Natural killer cell treated with Interleukin-12 subunit alpha and Interleukin-12 subunit beta and Interleukin-15 and Interleukin-18, amount 100 ng/mL, for 72 hours (primary cell): ENCODE results near the gene SUPT6H. TPM values are rescaled to one million over a fixed set of nuclear protein-coding genes. Genes with fewer than 3 reads are reported as not detected.

Experiments
- ATAC-seq, 2 donors: fragments of 150-1000 bp; cut with Tn5 transposase in 1 of 2; sonication (Bioruptor Pico), chemical (Tn5 transposase) in 1 of 2; 2 replicates each; pipeline ENCODE4 v1.10.0; 2021
- DNase-seq: peaks from one replicate; pipeline ENCODE4 v3.0.0; 2022; ENCODE audit warnings: low spot score
- H3K27ac Mint-ChIP-seq, 2 donors: 1 replicate in 1 of 2; 2 replicates in 1 of 2; pipeline ENCODE4 v1.8.0; 2022; ENCODE audit warnings: mixed read lengths in 2 of 2, mild to moderate bottlenecking in 1 of 2, moderate library complexity in 1 of 2
- H3K27me3 Mint-ChIP-seq, 2 donors: 1 replicate in 1 of 2; 2 replicates in 1 of 2; pipeline ENCODE4 v1.8.0; 2022; ENCODE audit warnings: mixed read lengths in 2 of 2
- H3K36me3 Mint-ChIP-seq: one replicate; pipeline ENCODE4 v1.8.0; 2022; ENCODE audit warnings: mixed read lengths
- H3K4me1 Mint-ChIP-seq, 2 donors: 1 replicate in 1 of 2; 2 replicates in 1 of 2; pipeline ENCODE4 v1.8.0; 2022; ENCODE audit warnings: low read depth in 2 of 2, mixed read lengths in 2 of 2, mild to moderate bottlenecking in 1 of 2
- H3K4me3 Mint-ChIP-seq: one replicate; pipeline ENCODE4 v1.8.0; 2022; ENCODE audit warnings: mixed read lengths
- H3K9me3 Mint-ChIP-seq: 2 replicates; pipeline ENCODE4 v1.8.0; 2022; ENCODE audit warnings: mixed read lengths
- total RNA-seq, 2 donors: library from RNA; stranded (reverse); gene quantifications; one replicate each; pipeline ENCODE4 v1.2.3, GENCODE V29; 2022

SUPT6H gene
- total RNA-seq, 2 donors from 2014 or later = 118 to 133 TPM

DNA sequence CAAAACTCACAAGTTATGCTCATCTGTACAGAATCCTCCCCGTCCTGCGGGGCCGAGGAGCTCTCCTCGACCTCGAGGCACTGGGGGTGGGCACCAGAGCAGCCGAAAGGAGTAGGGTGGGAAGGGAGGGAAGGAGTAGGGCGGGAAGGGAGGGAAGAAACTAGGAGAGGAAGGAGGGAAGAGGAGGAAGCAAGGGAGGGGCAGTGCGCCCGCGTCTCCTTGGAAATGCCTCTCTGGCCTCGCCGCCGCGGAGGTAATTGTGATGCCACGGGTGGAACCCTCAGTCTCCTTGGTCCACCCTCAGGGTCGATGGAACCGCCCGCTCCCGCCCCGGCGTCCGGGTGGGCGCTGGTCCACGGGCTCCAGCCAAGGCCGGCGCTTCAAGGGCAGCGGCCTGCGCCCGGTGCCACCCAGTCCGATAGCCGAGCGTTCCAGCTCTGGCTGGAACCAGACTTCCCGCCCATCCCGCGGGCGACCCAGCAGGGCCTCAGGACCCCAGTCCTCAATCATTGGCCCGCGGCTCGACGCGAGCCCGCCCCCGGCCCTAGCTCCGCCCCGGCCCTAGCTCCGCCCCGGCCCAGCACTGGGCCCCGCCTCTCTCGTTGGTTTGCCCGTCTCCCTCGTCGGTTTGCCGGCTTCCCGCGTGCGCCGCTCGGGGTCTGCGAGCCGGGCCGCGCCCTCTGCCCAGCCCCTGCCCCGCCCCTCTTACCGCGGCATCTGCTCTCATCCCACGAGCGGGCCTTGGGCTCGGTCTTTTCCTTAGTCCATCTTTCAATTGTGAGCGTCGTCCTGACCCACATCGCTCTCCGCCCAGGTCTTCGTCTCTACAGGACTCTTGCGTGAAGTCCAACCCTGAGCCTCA lies 49.1 kb downstream of the SUPT6H start:
- ATAC-seq (peak; percentile 94 to 96), DNase-seq (peak; percentile 90)
- Mint-ChIP-seq H3K36me3 (no peaks in the 10 kb centered on the region), H3K27ac (peak overlapping the region; percentile 85 to 94), H3K4me3 (peak overlapping the region; percentile 92), H3K27me3 (peaks cover 12 to 15% of the 10 kb centered on the region in 2 donors), H3K9me3 (no peaks in the 10 kb centered on the region), H3K4me1 (peaks cover 13 to 17% of the 10 kb centered on the region in 2 donors)

DNA sequence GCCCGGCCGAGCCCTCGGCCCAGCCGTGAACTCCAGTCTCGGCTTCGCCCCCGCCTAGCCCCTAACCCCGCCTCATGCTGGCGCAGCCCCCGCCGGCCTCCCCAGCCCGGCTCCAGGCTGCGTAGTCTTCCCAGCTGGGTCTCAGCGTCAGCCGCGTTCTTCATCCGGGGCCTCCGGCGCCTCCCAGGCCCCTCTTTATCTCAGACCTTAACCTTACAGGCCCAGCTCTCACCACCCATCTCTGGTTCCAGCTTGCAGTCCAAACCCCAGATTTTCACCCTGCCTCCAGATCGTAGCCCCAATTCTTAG lies 49.7 kb downstream of the SUPT6H start, which contains the start of gene PROCA1:
TSS of gene PROCA1 (minus strand) at position 166 of the 309 bp plus-strand sequence. CDS start 228 bp downstream, outside the sequence.
- H3K27me3 Mint-ChIP-seq = peaks cover 12 to 15% of the 10 kb centered on the region in 2 donors
- no peak for DNase-seq
- H3K36me3 Mint-ChIP-seq = no peaks in the 10 kb centered on the region

DNA sequence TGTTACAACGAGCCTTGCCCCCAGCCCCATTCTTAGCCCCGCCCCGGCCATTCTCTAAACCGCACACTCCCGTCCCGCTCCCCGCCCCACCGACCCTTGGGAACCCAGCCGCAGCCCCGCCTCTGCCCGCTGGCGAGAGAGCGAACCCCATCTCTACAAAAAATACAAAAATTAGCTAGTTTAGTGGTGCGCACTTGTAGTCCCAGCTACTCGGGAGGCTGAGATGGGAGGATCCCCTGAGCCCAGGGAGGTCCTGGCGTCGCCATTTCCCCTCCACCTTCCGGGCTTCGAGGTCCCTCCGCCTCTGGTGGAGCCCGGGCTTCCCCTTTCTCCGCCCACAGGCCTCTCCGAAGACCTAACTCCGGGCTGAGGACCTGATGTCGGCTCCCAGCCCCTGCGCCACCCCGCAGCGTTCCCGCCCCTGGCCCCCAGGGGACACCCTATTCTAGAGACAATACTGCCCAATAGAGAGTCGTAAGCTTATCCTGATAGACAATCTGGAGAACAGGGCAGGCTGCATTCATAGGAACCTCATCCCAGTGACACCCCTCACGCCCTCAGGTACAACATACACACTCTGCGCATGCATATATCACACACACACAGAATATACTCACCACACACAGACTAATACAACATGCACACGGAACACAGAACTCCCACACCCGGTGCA lies 50.2 kb downstream of the SUPT6H start:
- Mint-ChIP-seq H3K4me3 (peak overlapping the region; percentile 83), H3K27me3 (peaks cover 12 to 15% of the 10 kb centered on the region in 2 donors), H3K27ac (peak overlapping the region; percentile 85 to 94), H3K4me1 (peaks cover 13 to 17% of the 10 kb centered on the region in 2 donors), H3K36me3 (no peaks in the 10 kb centered on the region), H3K9me3 (no peaks in the 10 kb centered on the region)
- ATAC-seq (peak; percentile 56 to 57), DNase-seq (peak; percentile 84)

More for the DNA sequence above, 49.7 kb downstream of the SUPT6H start, which contains the start of gene PROCA1:
- Mint-ChIP-seq H3K9me3 (no peaks in the 10 kb centered on the region), H3K4me1 (peaks cover 13 to 17% of the 10 kb centered on the region in 2 donors), H3K4me3 (peak within 1 kb of the TSS; percentile 92), H3K27ac (peak within 1 kb of the TSS; percentile 85 to 94)
- no peak for ATAC-seq

- Mint-ChIP-seq H3K27me3 (peaks cover 12 to 15% of the 10 kb centered on the region in 2 donors), H3K27ac (peak overlapping the region; percentile 85 to 94), H3K9me3 (no peaks in the 10 kb centered on the region), H3K4me1 (peaks cover 13 to 18% of the 10 kb centered on the region in 2 donors), H3K36me3 (no peaks in the 10 kb centered on the region), H3K4me3 (peak overlapping the region; percentile 83)
- DNase-seq (peak; percentile 28), ATAC-seq (no peak)
These were observed 50.9 kb downstream of the SUPT6H start for GRCh38 chr17:28712705-28713415.

- Mint-ChIP-seq H3K9me3 (no peaks in the 10 kb centered on the region), H3K27me3 (peaks cover 12 to 15% of the 10 kb centered on the region in 2 donors), H3K27ac (peak overlapping the region in 1 of 2 donors; percentile 16), H3K4me1 (peaks cover 24 to 28% of the 10 kb centered on the region in 2 donors), H3K36me3 (no peaks in the 10 kb centered on the region), H3K4me3 (no peak overlapping the region)
- DNase-seq (no peak), ATAC-seq (no peak)
These were observed 52.3 kb downstream of the SUPT6H start for GRCh38 chr17:28714281-28714680.

DNA sequence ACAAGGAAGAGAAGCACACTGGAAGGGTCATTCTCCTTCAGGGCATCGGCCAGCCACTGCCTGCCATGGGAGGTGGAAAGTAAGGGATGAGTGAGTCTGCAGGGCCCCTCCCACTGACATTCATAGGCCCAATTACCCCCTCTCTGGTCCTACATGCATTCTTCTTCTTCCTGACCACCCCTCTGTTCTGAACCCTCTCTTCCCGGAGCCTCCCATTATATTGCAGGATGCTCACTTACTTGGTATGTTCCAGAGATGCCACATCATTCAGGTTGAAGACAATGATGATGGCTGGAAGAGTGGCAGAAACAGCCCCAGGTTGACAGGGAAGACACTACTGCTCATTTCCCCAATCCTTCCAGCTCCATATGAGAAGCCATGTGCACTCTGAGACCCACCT lies 53.2 kb downstream of the SUPT6H start:
- Mint-ChIP-seq H3K9me3 (no peaks in the 10 kb centered on the region), H3K36me3 (peaks cover 5% of the 10 kb centered on the region), H3K4me3 (no peak overlapping the region), H3K27ac (no peak overlapping the region), H3K27me3 (peaks cover 12 to 15% of the 10 kb centered on the region in 2 donors), H3K4me1 (peaks cover 32 to 36% of the 10 kb centered on the region in 2 donors)
- DNase-seq (no peak), ATAC-seq (no peak)

DNA sequence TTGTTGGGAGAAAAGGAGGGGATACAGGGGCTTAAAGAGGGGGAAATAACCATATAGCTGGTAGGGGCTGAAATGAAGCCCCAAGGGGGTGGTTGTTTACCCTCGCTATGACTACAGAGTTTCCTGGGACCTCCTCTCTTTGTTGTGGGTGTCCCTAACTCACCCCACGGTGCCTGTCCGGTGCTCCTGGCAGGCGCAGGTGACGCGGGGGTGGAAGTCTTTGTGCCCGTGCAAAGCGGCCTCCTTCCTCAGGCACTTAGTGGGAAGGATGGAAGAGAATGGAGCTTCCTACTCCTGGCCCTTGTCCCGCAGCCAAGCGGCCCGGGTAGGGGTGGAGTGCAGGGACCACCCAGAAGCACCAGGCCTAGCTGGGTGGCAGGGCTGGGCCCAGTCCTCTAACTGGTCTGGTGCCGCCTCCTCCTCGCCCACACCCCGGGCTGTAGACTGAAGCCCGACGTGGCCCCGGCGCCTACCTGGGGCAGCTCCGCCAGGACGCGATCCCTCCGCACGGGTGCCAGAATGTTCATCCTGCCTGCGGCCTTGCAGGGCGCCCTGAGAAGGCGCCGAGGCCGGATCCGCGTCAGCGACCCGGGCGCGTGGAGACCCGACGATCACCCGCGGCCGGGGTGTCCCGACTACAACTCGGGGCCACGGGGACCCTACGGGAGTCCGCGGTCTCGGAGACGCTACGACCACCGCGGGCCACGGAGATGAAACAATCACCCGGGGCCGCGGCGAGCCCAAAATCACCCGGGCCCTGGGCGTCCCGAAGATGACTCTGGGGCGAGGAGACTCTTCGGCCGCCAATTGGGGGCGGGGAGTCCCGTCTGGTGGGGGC lies 55.0 kb downstream of the SUPT6H start:
- Mint-ChIP-seq H3K9me3 (no peaks in the 10 kb centered on the region), H3K4me3 (no peak overlapping the region), H3K36me3 (peaks cover 16% of the 10 kb centered on the region), H3K4me1 (peaks cover 36 to 39% of the 10 kb centered on the region in 2 donors), H3K27ac (no peak overlapping the region), H3K27me3 (peaks cover 12 to 15% of the 10 kb centered on the region in 2 donors)
- DNase-seq = no peak
- no peak for ATAC-seq

- H3K36me3 Mint-ChIP-seq = peaks cover 16% of the 10 kb centered on the region
- DNase-seq = no peak
These were observed 55.8 kb downstream of the SUPT6H start, which contains the start of gene RAB34 for GRCh38 chr17:28717578-28718332. Gene RAB34 (minus strand): TSS chr17:28717868. CDS start chr17:28717266, 602 bp downstream.

GRCh38 chr17:28718333-28719020 lies 56.5 kb downstream of the SUPT6H start:
- H3K27me3 Mint-ChIP-seq = peaks cover 12 to 13% of the 10 kb centered on the region in 2 donors
- H3K36me3 Mint-ChIP-seq = peaks cover 18% of the 10 kb centered on the region
- H3K9me3 Mint-ChIP-seq = no peaks in the 10 kb centered on the region
- peak overlapping the region; percentile 89 for H3K4me3 Mint-ChIP-seq
- peaks cover 35 to 36% of the 10 kb centered on the region in 2 donors for H3K4me1 Mint-ChIP-seq
- peak overlapping the region; percentile 72 to 97 for H3K27ac Mint-ChIP-seq
- DNase-seq = no peak
- no peak for ATAC-seq

More at GRCh38 chr17:28717578-28718332, 55.8 kb downstream of the SUPT6H start, which contains the start of gene RAB34:
- ATAC-seq = peak in 1 of 2 donors; percentile 14
- Mint-ChIP-seq H3K4me3 (peak within 1 kb of the TSS; percentile 89), H3K27me3 (peaks cover 12 to 13% of the 10 kb centered on the region in 2 donors), H3K9me3 (no peaks in the 10 kb centered on the region), H3K4me1 (peaks cover 35 to 36% of the 10 kb centered on the region in 2 donors), H3K27ac (peak within 1 kb of the TSS; percentile 6 to 72)

DNA sequence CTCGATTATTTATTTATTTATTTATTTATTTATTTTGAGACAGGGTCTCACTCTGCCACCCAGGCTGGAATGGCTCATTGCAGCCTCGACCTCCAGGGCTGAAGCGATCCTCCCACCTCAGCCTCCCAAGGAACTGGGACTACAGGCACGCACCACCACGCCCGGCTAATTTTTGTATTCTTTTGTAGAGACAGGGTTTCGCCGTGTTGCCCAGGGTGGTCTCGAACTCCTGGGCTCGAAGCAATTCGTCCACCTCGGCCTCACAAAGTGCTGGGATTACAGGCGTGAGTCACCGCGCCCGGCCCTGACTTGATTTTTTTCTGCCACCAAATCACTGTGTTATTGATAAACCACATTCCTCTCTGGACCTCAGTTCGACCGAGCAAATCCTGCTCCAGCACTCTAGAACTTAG lies 57.0 kb downstream of the SUPT6H start:
- H3K4me1 Mint-ChIP-seq = peaks cover 40 to 42% of the 10 kb centered on the region in 2 donors

DNA sequence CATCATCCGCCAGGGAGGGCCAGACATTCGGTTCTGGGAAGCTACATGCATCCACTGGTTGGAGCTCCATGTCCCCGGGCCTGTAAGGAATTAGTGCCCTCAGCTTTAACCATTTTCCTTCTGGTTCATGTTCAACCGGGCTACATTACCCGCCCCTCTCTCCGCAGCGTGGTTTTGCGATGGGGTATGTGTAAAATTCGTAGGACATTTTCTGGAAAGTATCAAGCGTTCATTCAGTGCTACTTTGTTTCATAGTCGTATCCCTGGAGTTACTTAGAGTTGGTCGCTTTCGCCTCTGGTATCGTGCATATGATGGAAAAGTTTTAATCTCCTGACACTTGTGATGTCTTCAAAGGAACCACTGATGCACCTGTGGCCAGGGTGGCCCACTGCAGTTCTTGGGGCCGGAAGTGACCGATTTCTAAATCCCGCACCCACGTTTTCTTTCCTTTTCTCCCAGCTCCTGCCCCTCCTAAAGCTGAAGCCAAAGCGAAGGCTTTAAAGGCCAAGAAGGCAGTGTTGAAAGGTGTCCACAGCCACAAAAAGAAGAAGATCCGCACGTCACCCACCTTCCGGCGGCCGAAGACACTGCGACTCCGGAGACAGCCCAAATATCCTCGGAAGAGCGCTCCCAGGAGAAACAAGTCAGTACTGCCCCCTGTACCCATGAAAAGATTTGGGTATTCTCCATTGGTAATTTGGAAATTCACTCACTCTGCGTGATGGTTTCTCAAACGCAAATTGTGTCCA lies 58.4 kb downstream of the SUPT6H start:
- Mint-ChIP-seq H3K4me1 (peaks cover 54% of the 10 kb centered on the region in 2 donors), H3K9me3 (no peaks in the 10 kb centered on the region), H3K27ac (peak overlapping the region; percentile 93 to 97), H3K36me3 (peaks cover 34% of the 10 kb centered on the region), H3K27me3 (peaks cover 2 to 4% of the 10 kb centered on the region in 2 donors), H3K4me3 (peak overlapping the region; percentile 97)
- ATAC-seq (no peak), DNase-seq (no peak)

More for the DNA sequence above, 57.0 kb downstream of the SUPT6H start:
- no peaks in the 10 kb centered on the region for H3K9me3 Mint-ChIP-seq
- no peak for ATAC-seq
- peaks cover 12 to 13% of the 10 kb centered on the region in 2 donors for H3K27me3 Mint-ChIP-seq
- peak overlapping the region; percentile 93 to 97 for H3K27ac Mint-ChIP-seq
- H3K4me3 Mint-ChIP-seq = peak overlapping the region; percentile 97
- DNase-seq = no peak
- peaks cover 24% of the 10 kb centered on the region for H3K36me3 Mint-ChIP-seq
